HG03575 (cell line): ENCODE measurements around the gene TNIP2.
"Not testable (repeated sequence)": the region's sequence is repeated elsewhere in the genome, so short reads cannot be mapped to it uniquely, and the experiment has no call there.

Experiments used
- ATAC-seq: cut with Tn5 transposase; IDR thresholded peaks from one replicate; pipeline ENCODE4 v1.9.1; 2021; ENCODE audit not compliant: unreplicated experiment, insufficient number of reproducible peaks, low FRiP score; ENCODE audit errors: extremely low read depth

Gene TNIP2

GRCh38 chr4:2783790-2784189, 27.7 kb upstream of the TNIP2 start:
- ATAC-seq, result no peak

- ATAC-seq, result no peak
Observed at GRCh38 chr4:2781911-2782310, 25.8 kb upstream of the TNIP2 start.

GRCh38 chr4:2780643-2781042, 24.5 kb upstream of the TNIP2 start:
- ATAC-seq, result not testable (repeated sequence)

- no peak for ATAC-seq
Observed at GRCh38 chr4:2771264-2771663, 15.1 kb upstream of the TNIP2 start.

GRCh38 chr4:2768921-2769336, 12.8 kb upstream of the TNIP2 start:
- ATAC-seq, result no peak

GRCh38 chr4:2768124-2768523, 12.0 kb upstream of the TNIP2 start:
- ATAC-seq, result no peak

GRCh38 chr4:2767705-2768074, 11.6 kb upstream of the TNIP2 start:
- no peak for ATAC-seq

- no peak for ATAC-seq
Observed at GRCh38 chr4:2767046-2767704, 11.0 kb upstream of the TNIP2 start.

- ATAC-seq, result no peak
Observed at GRCh38 chr4:2765832-2766526, 9.8 kb upstream of the TNIP2 start.

GRCh38 chr4:2763511-2763967, 7.4 kb upstream of the TNIP2 start:
- no peak for ATAC-seq

- not testable (repeated sequence) for ATAC-seq
Observed at GRCh38 chr4:2762486-2763370, 6.6 kb upstream of the TNIP2 start.

- ATAC-seq, result no peak
Observed at GRCh38 chr4:2762048-2762447, 5.9 kb upstream of the TNIP2 start.

GRCh38 chr4:2761035-2761923, 5.1 kb upstream of the TNIP2 start:
- ATAC-seq, result no peak

GRCh38 chr4:2757426-2757825, 1.3 kb upstream of the TNIP2 start:
- no peak for ATAC-seq

GRCh38 chr4:2756691-2757350, 685 bp upstream of the TNIP2 start:
- ATAC-seq, result no peak

GRCh38 chr4:2754848-2755819, 1.0 kb downstream of the TNIP2 start:
- ATAC-seq, result no peak

GRCh38 chr4:2753436-2753835, 2.7 kb downstream of the TNIP2 start:
- ATAC-seq, result no peak
